Measurements from ENCODE around the gene MAP4K5. TPM values are rescaled to one million over a fixed set of nuclear protein-coding genes. Genes with fewer than 3 reads are reported as not detected.

The MAP4K5 gene
- total RNA-seq, 1 experiment from 2014 or later = 39.1 TPM

- CTCF ChIA-PET = no interaction called here
- BruUV-seq (replicated peaks) = no TSS peak
Observed at GRCh38 chr14:50373959-50374358, 158.4 kb downstream of the MAP4K5 start.

GRCh38 chr14:50371546-50371945 is 160.8 kb downstream of the MAP4K5 start:
- intact Hi-C loops (cut with micrococcal nuclease) = no loop called here
- Histone ChIP-seq H3K36me3 (ENCODE audit: control insufficient read depth in 1 of 2, insufficient read depth in 2 of 2, low read length in 2 of 2) (no peaks in the 10 kb centered on the region), H3K27me3 (ENCODE audit: insufficient read depth, low read length) (no peaks in the 10 kb centered on the region), H3K4me1 (ENCODE audit: control insufficient read depth in 1 of 2, insufficient read depth in 2 of 2, low read length in 2 of 2) (peaks cover 0 to under 1% of the 10 kb centered on the region in 2 experiments; a peak in 1 of 4 replicates), H3K9ac (ENCODE audit: low read length) (no peak overlapping the region), H3K4me2 (ENCODE audit: low read length) (no peak overlapping the region), H4K20me1 (ENCODE audit: insufficient read depth) (no peaks in the 10 kb centered on the region), H3K79me2 (ENCODE audit: insufficient read depth, low read length) (no peaks in the 10 kb centered on the region), H3K9me2 (ENCODE audit: insufficient read depth) (no peaks in the 10 kb centered on the region), H3K9me3 (ENCODE audit: control insufficient read depth in 1 of 2, insufficient read depth in 1 of 2, low read depth in 1 of 2, low read length in 2 of 2) (no peaks in the 10 kb centered on the region), H3K27ac (ENCODE audit: low read depth, low read length) (no peak overlapping the region), H2AFZ (ENCODE audit: low read depth, low read length, poor library complexity, severe bottlenecking) (no peak overlapping the region), H3K4me3 (replicated peaks in 1 of 2; ENCODE audit: low read depth in 1 of 2, low read length in 2 of 2) (no peak overlapping the region)
- RAD21 ChIA-PET (ENCODE audit: low non-redundant PET in 1 of 2, low total read pairs in 2 of 2, uncharacterized antibody in 2 of 2, unreplicated experiment in 2 of 2) = no interaction called here
- CTCF ChIA-PET = no interaction called here
- ATAC-seq = no peak
- BruUV-seq (replicated peaks) = no TSS peak
- POLR2A ChIA-PET = no interaction called here
- no peak for DNase-seq (ENCODE audit: low read depth, low spot score)
- TF ChIP-seq, protein P1, sequence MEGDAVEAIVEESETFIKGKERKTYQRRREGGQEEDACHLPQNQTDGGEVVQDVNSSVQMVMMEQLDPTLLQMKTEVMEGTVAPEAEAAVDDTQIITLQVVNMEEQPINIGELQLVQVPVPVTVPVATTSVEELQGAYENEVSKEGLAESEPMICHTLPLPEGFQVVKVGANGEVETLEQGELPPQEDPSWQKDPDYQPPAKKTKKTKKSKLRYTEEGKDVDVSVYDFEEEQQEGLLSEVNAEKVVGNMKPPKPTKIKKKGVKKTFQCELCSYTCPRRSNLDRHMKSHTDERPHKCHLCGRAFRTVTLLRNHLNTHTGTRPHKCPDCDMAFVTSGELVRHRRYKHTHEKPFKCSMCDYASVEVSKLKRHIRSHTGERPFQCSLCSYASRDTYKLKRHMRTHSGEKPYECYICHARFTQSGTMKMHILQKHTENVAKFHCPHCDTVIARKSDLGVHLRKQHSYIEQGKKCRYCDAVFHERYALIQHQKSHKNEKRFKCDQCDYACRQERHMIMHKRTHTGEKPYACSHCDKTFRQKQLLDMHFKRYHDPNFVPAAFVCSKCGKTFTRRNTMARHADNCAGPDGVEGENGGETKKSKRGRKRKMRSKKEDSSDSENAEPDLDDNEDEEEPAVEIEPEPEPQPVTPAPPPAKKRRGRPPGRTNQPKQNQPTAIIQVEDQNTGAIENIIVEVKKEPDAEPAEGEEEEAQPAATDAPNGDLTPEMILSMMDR (IDR thresholded peaks at IDR 0.05 in 2 of 3, conservative IDR thresholded peaks at IDR 0.05 in 1 of 3; ENCODE audit: borderline replicate concordance in 1 of 3, insufficient read depth in 1 of 3, low read depth in 2 of 3, low read length in 2 of 3) = no peak
- TF ChIP-seq EGR1 (IDR thresholded peaks at IDR 0.05; ENCODE audit: low read depth) = no peak
- no peak for TF ChIP-seq TCF7L2 (IDR thresholded peaks at IDR 0.05; ENCODE audit: borderline replicate concordance, extremely low read depth, insufficient read depth, insufficient read length)
- no peak for TF ChIP-seq RAD21 (IDR thresholded peaks at IDR 0.05; ENCODE audit: low read depth)

More at GRCh38 chr14:50373959-50374358, 158.4 kb downstream of the MAP4K5 start:
- TF ChIP-seq JUND (IDR thresholded peaks at IDR 0.05) (no peak), MAX (IDR thresholded peaks at IDR 0.05) (no peak), ELF1 (IDR thresholded peaks at IDR 0.05; ENCODE audit: borderline replicate concordance, low read depth) (no peak), FOSL1 (IDR thresholded peaks at IDR 0.05; ENCODE audit: low read depth) (no peak), EZH2 (IDR thresholded peaks at IDR 0.05) (no peak), RAD21 (IDR thresholded peaks at IDR 0.05; ENCODE audit: low read depth) (no peak), SRF (IDR thresholded peaks at IDR 0.05; ENCODE audit: low read depth) (no peak), YY1 (IDR thresholded peaks at IDR 0.05; ENCODE audit: extremely low read depth, insufficient replicate concordance, low read depth, low read length) (no peak)
- TF ChIP-seq, protein P2, sequence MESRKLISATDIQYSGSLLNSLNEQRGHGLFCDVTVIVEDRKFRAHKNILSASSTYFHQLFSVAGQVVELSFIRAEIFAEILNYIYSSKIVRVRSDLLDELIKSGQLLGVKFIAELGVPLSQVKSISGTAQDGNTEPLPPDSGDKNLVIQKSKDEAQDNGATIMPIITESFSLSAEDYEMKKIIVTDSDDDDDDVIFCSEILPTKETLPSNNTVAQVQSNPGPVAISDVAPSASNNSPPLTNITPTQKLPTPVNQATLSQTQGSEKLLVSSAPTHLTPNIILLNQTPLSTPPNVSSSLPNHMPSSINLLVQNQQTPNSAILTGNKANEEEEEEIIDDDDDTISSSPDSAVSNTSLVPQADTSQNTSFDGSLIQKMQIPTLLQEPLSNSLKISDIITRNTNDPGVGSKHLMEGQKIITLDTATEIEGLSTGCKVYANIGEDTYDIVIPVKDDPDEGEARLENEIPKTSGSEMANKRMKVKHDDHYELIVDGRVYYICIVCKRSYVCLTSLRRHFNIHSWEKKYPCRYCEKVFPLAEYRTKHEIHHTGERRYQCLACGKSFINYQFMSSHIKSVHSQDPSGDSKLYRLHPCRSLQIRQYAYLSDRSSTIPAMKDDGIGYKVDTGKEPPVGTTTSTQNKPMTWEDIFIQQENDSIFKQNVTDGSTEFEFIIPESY (IDR thresholded peaks at IDR 0.05; ENCODE audit: extremely low read depth, insufficient replicate concordance, low read length) = no peak
- intact Hi-C loops (cut with micrococcal nuclease) = no loop called here
- Histone ChIP-seq H3K27ac (ENCODE audit: low read depth, low read length) (no peak overlapping the region), H3K9me2 (ENCODE audit: insufficient read depth) (no peaks in the 10 kb centered on the region), H3K27me3 (ENCODE audit: insufficient read depth, low read length) (no peaks in the 10 kb centered on the region), H3K4me1 (ENCODE audit: control insufficient read depth in 1 of 2, insufficient read depth in 2 of 2, low read length in 2 of 2) (no peaks in the 10 kb centered on the region), H3K4me3 (replicated peaks in 1 of 2; ENCODE audit: low read depth in 1 of 2, low read length in 2 of 2) (no peak overlapping the region), H2AFZ (ENCODE audit: low read depth, low read length, poor library complexity, severe bottlenecking) (no peak overlapping the region), H3K79me2 (ENCODE audit: insufficient read depth, low read length) (no peaks in the 10 kb centered on the region), H3K9me3 (ENCODE audit: control insufficient read depth in 1 of 2, insufficient read depth in 1 of 2, low read depth in 1 of 2, low read length in 2 of 2) (no peaks in the 10 kb centered on the region), H4K20me1 (ENCODE audit: insufficient read depth) (no peaks in the 10 kb centered on the region), H3K4me2 (ENCODE audit: low read length) (no peak overlapping the region), H3K9ac (ENCODE audit: low read length) (no peak overlapping the region), H3K36me3 (ENCODE audit: control insufficient read depth in 1 of 2, insufficient read depth in 2 of 2, low read length in 2 of 2) (no peaks in the 10 kb centered on the region)
- ChIA-PET POLR2A (no interaction called here), RAD21 (ENCODE audit: low non-redundant PET in 1 of 2, low total read pairs in 2 of 2, uncharacterized antibody in 2 of 2, unreplicated experiment in 2 of 2) (no interaction called here)
- no peak for ATAC-seq
- DNase-seq (ENCODE audit: low read depth, low spot score) = no peak
